CD14-positive monocyte (primary cell): ENCODE results near the gene KRTAP17-1. TPM values are rescaled to one million over a fixed set of nuclear protein-coding genes. Genes with fewer than 3 reads are reported as not detected.
A peak's percentile ranks its signal among the peaks of the same experiment; 100 is the strongest.

Experiments used
- DNase-seq, 3 donors: peaks; one replicate each; pipeline ENCODE4 v3.0.0-alpha.2; 2011 to 2022
- H2AFZ ChIP-seq: 2 replicates; pipeline ENCODE4 v1.6.0; 2012; ENCODE audit warnings: mild to moderate bottlenecking, low read depth, low read length, inconsistent platforms; ENCODE audit not compliant: insufficient read depth, poor library complexity, severe bottlenecking
- H3K27ac ChIP-seq, 2 donors: 1 replicate in 1 of 2; 2 replicates in 1 of 2; pipeline ENCODE4 v1.5.1; 2012 to 2013; ENCODE audit warnings: low read length in 2 of 2, control low read depth in 1 of 2, inconsistent platforms in 1 of 2, low read depth in 1 of 2, mild to moderate bottlenecking in 1 of 2
- H3K27me3 ChIP-seq, 2 donors: one replicate each; pipeline versions ENCODE4 v1.6.0 to v1.6.1; 2011 to 2013; ENCODE audit warnings: low read length in 2 of 2; ENCODE audit not compliant: control insufficient read depth in 2 of 2, insufficient read depth in 2 of 2
- H3K36me3 ChIP-seq, 2 donors: replicated peaks in 1 of 2; 1 replicate in 1 of 2; 2 replicates in 1 of 2; pipeline versions ENCODE4 v1.5.1 to v1.6.1; 2012 to 2013; ENCODE audit warnings: low read length in 2 of 2, control low read depth in 1 of 2, inconsistent platforms in 1 of 2, mild to moderate bottlenecking in 1 of 2; ENCODE audit not compliant: insufficient read depth in 2 of 2, control insufficient read depth in 1 of 2
- H3K4me1 ChIP-seq, 2 donors: 1 replicate in 1 of 2; 2 replicates in 1 of 2; pipeline versions ENCODE4 v1.5.1 to v1.6.1; 2012 to 2013; ENCODE audit warnings: low read length in 2 of 2, control low read depth in 1 of 2, inconsistent platforms in 1 of 2, mild to moderate bottlenecking in 1 of 2, moderate library complexity in 1 of 2; ENCODE audit not compliant: insufficient read depth in 2 of 2, control insufficient read depth in 1 of 2
- H3K4me2 ChIP-seq: replicated peaks from 2 replicates; pipeline ENCODE3; 2012; ENCODE audit warnings: low read length, moderate library complexity, mild to moderate bottlenecking; ENCODE audit not compliant: poor library complexity, severe bottlenecking; ENCODE audit errors: extremely low read depth
- H3K4me3 ChIP-seq, 3 experiments: fragments of 200-600 bp in 1 of 3; sonication (generic) in 1 of 3; replicated peaks in 1 of 3; 1 replicate in 2 of 3; 2 replicates in 1 of 3; pipeline ENCODE4 v1.5.1; 2011 to 2013; ENCODE audit warnings: low read length in 3 of 3, mild to moderate bottlenecking in 3 of 3, control low read depth in 2 of 3, low read depth in 2 of 3, inconsistent platforms in 1 of 3, moderate library complexity in 1 of 3
- H3K79me2 ChIP-seq: 2 replicates; pipeline ENCODE4 v1.6.0; 2012; ENCODE audit warnings: mild to moderate bottlenecking, control low read depth, inconsistent platforms, low read length, moderate library complexity; ENCODE audit not compliant: insufficient read depth
- H3K9ac ChIP-seq: 2 replicates; pipeline ENCODE4 v1.6.0; 2017; ENCODE audit warnings: low read length, mild to moderate bottlenecking; ENCODE audit not compliant: insufficient read depth, poor library complexity, severe bottlenecking
- H3K9me3 ChIP-seq, 2 donors: replicated peaks in 1 of 2; 1 replicate in 1 of 2; 2 replicates in 1 of 2; pipeline versions ENCODE4 v1.5.1 to v1.6.1; 2012 to 2013; ENCODE audit warnings: low read length in 2 of 2, control low read depth in 1 of 2; ENCODE audit not compliant: control insufficient read depth in 1 of 2, insufficient read depth in 1 of 2
- H4K20me1 ChIP-seq: 2 replicates; pipeline ENCODE4 v1.6.0; 2012; ENCODE audit warnings: mild to moderate bottlenecking, low read length, control low read depth, moderate library complexity; ENCODE audit not compliant: insufficient read depth
- H3K27ac Mint-ChIP-seq, 7 donors: one replicate each; pipeline ENCODE4 v1.8.0; 2020; ENCODE audit warnings: mild to moderate bottlenecking in 7 of 7, mixed read lengths in 7 of 7, moderate library complexity in 6 of 7, inconsistent platforms in 2 of 7
- H3K27me3 Mint-ChIP-seq, 3 donors: one replicate each; pipeline ENCODE4 v1.8.0; 2021 to 2022; ENCODE audit warnings: low read depth in 3 of 3, mild to moderate bottlenecking in 3 of 3, mixed read lengths in 3 of 3, moderate library complexity in 3 of 3, inconsistent platforms in 1 of 3
- H3K36me3 Mint-ChIP-seq, 2 donors: one replicate each; pipeline ENCODE4 v1.8.0; 2020; ENCODE audit warnings: mixed read lengths in 2 of 2, inconsistent platforms in 1 of 2, mild to moderate bottlenecking in 1 of 2
- H3K4me1 Mint-ChIP-seq: one replicate; pipeline ENCODE4 v1.8.0; 2020; ENCODE audit warnings: mild to moderate bottlenecking, mixed read lengths
- H3K4me3 Mint-ChIP-seq, 2 donors: one replicate each; pipeline ENCODE4 v1.8.0; 2020; ENCODE audit warnings: mild to moderate bottlenecking in 2 of 2, mixed read lengths in 2 of 2, moderate library complexity in 1 of 2
- H3K9me3 Mint-ChIP-seq, 7 donors: one replicate each; pipeline ENCODE4 v1.8.0; 2020 to 2022; ENCODE audit warnings: mixed read lengths in 7 of 7, mild to moderate bottlenecking in 6 of 7, moderate library complexity in 6 of 7, inconsistent platforms in 2 of 7
- CTCF ChIP-seq: fragments of 200-600 bp; IDR thresholded peaks from one replicate; pipeline ENCODE4 v1.8.0; 2022; ENCODE audit warnings: antibody characterized with exemption, mild to moderate bottlenecking
- WGBS: methylation state at CpG from one replicate; pipeline ENCODE4 v1.1.5; 2013; ENCODE audit warnings: missing lambda C conversion rate; ENCODE audit not compliant: insufficient coverage; 5-methylcytosine and 5-hydroxymethylcytosine counted together
- intact Hi-C, 2 donors: fragments of 100-400 bp; cut with micrococcal nuclease; formaldehyde crosslinking; loops; one replicate each; pipeline versions ENCODE4 v1.15.0 to v1.15.1; 2023
- polyA plus RNA-seq, 3 donors: library from polyadenylated mRNA; depleted of rRNA in 1 of 3; unstranded in 2 of 3; stranded (reverse) in 1 of 3; fragments of 300-500 nt in 2 of 3; fragments of >200 nt in 1 of 3; fragmentation: Illumina TruSeq in 2 of 3; gene quantifications; 1 replicate in 2 of 3; 2 replicates in 1 of 3; pipeline ENCODE4 v1.2.3, GENCODE V29; 2012 to 2021

Gene KRTAP17-1
- polyA plus RNA-seq, 3 donors = not detected

GRCh38 chr17:41315814-41316445, 420 bp upstream of the KRTAP17-1 start:
- Histone ChIP-seq H3K4me1 (no peaks in the 10 kb centered on the region), H3K9me3 (peaks cover 7 to 10% of the 10 kb centered on the region in 2 donors), H3K9ac (no peak overlapping the region), H3K79me2 (no peaks in the 10 kb centered on the region), H4K20me1 (no peaks in the 10 kb centered on the region), H3K4me2 (no peak overlapping the region), H2AFZ (no peak overlapping the region), H3K4me3 (no peak overlapping the region), H3K36me3 (no peaks in the 10 kb centered on the region), H3K27ac (no peak overlapping the region), H3K27me3 (no peaks in the 10 kb centered on the region)
- no peak for TF ChIP-seq CTCF
- Mint-ChIP-seq H3K4me1 (no peaks in the 10 kb centered on the region), H3K9me3 (peaks cover 5 to 22% (median 14%) of the 10 kb centered on the region in 7 donors), H3K36me3 (no peaks in the 10 kb centered on the region), H3K27me3 (peaks cover 5 to 10% (median 8%) of the 10 kb centered on the region in 3 donors), H3K4me3 (no peak overlapping the region), H3K27ac (peak overlapping the region in 1 of 7 donors; percentile 50)
- WGBS = 91% methylated on average over 12 of the region's 17 CpGs
- intact Hi-C loops = no loop called here
- no peak for DNase-seq

GRCh38 chr17:41311111-41311510, 4.4 kb downstream of the KRTAP17-1 start:
- Mint-ChIP-seq H3K9me3 (peaks cover 10 to 22% (median 17%) of the 10 kb centered on the region in 7 donors), H3K36me3 (peaks cover 2 to 5% of the 10 kb centered on the region in 2 donors), H3K27me3 (peaks cover 4 to 12% (median 4%) of the 10 kb centered on the region in 3 donors), H3K27ac (no peak overlapping the region), H3K4me3 (no peak overlapping the region), H3K4me1 (peaks cover 21% of the 10 kb centered on the region)
- peaks cover 19 to 20% of the 10 kb centered on the region in 2 donors for H3K4me1 ChIP-seq
- no peak overlapping the region for H2AFZ ChIP-seq
- H4K20me1 ChIP-seq = no peaks in the 10 kb centered on the region
- H3K4me3 ChIP-seq = no peak overlapping the region
- no peaks in the 10 kb centered on the region for H3K79me2 ChIP-seq
- no peak overlapping the region for H3K9ac ChIP-seq
- no peak for TF ChIP-seq CTCF
- H3K36me3 ChIP-seq = no peaks in the 10 kb centered on the region
- no peak overlapping the region for H3K4me2 ChIP-seq
- no peak for DNase-seq
- intact Hi-C loops = no loop called here
- no peak overlapping the region for H3K27ac ChIP-seq
- no peaks in the 10 kb centered on the region for H3K27me3 ChIP-seq
- H3K9me3 ChIP-seq = peaks cover 0 to 10% of the 10 kb centered on the region in 2 donors
- WGBS = 100% methylated on average over 1 of the region's 1 CpG
